HG03159 (cell line): Measurements from ENCODE around the gene ZCCHC24.

Experiments
- ATAC-seq: cut with Tn5 transposase; IDR thresholded peaks from one replicate; pipeline ENCODE4 v1.9.1; 2021; ENCODE audit warnings: mild to moderate bottlenecking, moderate library complexity; ENCODE audit not compliant: unreplicated experiment

Gene ZCCHC24

DNA sequence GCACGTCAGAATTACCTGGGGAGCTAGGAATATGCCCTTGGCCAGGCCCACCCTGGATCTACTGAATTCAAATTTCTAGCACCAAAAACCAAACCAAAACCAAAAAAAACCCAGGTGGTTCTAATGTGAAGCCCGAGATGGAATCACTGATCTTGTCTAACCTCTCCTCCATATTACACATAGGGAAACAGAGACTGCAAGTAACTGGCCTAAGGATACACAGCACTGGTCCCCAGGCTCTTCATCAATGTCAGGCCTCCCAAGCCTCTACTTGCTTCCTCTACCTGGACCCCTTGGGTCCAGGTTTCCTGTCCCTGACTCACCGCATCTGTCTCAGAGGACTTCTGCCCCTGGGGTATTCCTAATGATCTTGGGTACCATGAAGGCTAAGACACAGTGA, 30.7 kb downstream of the ZCCHC24 start:
- ATAC-seq: no peak

- ATAC-seq: no peak
Measured at GRCh38 chr10:79413196-79413595, 32.2 kb downstream of the ZCCHC24 start.

GRCh38 chr10:79412516-79412915, 32.9 kb downstream of the ZCCHC24 start:
- no peak for ATAC-seq

DNA sequence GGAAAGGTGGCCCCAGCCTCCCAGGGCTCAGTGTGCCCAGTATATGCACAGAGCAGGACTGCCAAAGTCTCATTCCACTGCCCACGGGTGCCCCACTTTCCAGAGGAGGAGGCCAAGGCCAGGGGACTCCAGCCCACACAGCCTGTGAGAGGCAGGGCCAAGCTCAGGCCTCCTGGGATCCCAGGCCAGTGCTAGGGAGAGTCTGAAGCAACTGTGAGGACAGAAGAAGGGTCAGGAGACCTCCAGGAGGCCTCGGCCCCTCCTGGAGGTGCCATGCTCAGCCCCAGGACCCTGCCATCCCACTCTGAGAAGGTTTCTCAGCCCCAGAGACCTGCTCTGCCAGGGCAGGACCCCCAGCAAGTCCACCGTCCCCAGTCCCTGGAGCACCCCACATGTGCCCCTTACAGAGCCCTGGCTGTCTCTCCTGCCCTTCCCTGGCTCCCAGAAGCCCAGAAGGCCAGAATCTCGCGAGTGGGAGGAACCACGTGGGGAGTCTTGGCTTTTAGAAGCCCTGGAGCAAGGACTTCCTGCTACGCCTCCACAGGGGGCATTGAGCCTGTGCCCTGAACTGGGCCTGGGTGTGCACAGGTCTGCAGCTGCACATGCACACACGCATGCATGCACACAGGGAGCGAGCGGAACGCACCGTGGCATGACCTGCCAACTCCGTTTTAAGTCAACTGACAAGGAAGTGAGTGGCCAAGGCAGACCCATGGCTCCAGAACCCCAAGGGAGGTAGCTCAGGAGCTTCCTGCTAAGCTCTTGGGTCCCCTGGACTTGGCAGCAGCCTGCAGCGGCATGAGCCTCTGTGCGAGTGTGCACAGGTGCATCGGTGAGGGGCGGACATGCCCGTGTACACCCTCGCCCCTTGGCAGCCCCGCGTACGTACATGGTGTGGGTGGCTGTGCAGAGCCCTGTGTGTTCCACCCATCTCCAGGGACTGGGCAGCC, 33.6 kb downstream of the ZCCHC24 start:
- ATAC-seq: no peak

DNA sequence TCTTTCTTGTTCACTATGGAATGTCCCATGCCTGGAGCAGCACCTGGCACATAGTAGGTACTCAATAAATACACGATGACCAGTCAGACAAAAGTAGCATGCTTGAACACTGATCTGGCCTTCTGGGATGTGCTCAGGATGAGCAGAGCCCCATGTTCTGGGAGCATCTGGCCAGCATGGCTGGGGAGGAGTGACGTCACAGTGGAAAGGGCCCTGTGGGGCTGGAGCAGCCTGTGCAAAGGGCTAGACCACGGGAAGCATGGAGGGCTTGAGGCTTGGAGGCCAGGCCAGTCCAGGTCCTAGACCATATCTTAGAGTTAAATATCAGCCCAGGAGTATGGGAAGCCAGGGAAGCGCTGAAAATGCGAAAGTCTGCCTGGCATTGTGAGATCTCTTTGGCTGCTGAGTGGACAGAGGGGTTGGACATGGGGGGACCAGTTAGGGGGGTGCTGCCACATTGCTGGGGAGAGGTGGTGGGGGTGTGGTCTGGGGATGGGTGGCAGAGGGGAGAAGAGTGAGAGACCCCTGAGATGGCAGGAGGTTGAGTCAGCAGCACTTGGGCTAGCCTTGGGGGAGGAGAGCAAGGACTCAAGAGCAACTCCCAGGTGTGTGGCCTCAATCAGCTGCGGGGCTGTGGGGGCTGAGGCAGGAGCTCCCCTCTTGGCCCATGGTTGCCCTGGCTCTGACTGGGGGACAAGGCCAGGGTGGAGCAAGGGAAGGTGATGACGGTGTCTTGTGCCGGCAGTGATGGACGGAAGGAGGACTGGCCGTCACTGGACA, 34.9 kb downstream of the ZCCHC24 start:
- no peak for ATAC-seq

DNA sequence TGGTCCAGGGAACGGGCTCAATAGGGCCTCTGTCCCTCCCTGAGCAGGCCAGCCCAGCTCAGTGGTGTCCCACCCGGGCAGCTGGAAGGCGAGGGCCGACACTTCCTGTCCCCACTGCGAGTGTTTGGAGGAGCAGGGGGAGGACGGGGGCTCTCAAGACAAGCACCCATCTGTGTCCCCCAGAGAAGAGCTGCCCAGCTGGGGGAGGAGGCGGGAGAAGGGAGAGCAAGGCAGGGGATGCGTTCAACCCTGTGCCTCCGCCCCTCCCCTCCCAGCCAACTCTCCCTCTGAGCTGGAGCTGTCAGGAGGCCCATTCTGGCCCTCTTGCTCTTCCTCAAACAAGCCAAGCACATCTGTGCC, 35.7 kb downstream of the ZCCHC24 start:
- ATAC-seq: no peak

GRCh38 chr10:79409038-79409725, 36.2 kb downstream of the ZCCHC24 start:
- no peak for ATAC-seq

DNA sequence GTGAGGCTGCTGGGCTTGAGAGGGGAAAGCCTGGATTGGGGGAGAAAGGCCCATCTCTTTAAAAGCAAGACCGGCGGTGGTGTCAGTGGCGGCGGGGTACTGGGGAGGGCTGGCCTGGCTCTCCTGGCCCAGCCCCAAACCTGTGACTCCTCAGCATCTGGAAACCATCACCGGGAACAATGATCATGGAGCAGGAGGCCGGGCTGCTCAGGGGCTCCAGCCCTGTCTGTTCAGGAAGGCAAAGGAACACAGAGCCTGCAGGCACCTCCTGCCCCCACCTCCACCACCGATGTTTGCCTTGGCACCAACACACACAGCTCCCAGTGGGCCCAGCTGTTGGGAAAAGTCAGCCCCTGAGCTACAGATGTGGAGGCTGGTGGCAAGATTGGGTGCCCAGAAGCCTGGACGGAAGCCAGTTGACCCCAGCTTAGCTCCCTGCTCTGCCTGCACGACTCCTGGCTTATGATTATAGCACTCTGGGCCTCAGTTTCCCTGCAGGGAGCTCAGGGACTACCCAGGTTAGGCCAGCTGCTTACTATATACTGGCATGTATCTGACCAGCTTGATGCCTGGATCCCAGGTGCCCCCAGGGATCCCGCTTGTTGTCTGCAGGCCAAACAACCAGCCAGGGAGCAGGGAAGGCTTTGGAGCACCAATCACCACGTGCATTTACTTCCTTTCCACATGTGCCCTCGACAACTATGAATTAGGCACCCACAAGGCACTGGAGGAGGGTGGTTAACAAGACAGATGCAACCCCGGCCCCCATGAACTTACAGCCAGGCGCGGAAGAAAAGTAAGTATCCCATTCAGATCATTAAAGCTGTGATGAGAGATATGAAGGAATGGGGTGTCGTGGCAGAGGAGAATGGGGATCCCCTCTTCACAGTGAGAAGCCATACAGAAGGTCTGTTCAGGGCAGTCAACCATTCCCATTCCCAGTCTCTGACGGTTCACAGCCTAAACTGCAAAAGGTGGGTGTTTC, 37.3 kb downstream of the ZCCHC24 start:
- ATAC-seq: no peak

- ATAC-seq: no peak
Measured at GRCh38 chr10:79407423-79407796, 38.0 kb downstream of the ZCCHC24 start.

GRCh38 chr10:79406683-79407422, 38.6 kb downstream of the ZCCHC24 start:
- no peak for ATAC-seq

DNA sequence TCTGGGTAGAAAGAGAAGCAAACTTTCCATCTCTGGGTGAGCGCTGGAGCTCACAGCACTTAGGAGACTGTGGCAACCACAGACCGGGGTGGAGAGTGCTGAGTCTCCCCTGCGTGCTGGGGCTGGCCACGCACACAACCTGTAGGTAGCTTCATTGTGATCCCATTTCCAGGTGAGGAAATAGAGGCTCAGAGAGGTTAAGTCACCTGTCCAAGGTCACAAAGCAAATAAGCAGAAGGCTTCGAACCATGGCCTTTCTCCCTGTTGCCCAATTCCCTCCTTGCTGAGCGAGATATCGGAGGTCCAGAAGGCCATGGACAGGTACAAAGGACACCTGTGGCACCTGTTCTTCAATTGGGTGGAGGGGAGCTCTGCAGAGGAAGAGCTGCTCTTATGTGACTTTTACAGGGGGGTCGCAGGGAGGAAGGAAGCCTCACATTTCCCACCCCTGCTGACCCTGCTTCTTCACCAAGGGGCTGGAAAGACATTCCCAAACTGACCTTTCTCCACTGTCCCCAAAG, 39.4 kb downstream of the ZCCHC24 start:
- ATAC-seq: no peak

DNA sequence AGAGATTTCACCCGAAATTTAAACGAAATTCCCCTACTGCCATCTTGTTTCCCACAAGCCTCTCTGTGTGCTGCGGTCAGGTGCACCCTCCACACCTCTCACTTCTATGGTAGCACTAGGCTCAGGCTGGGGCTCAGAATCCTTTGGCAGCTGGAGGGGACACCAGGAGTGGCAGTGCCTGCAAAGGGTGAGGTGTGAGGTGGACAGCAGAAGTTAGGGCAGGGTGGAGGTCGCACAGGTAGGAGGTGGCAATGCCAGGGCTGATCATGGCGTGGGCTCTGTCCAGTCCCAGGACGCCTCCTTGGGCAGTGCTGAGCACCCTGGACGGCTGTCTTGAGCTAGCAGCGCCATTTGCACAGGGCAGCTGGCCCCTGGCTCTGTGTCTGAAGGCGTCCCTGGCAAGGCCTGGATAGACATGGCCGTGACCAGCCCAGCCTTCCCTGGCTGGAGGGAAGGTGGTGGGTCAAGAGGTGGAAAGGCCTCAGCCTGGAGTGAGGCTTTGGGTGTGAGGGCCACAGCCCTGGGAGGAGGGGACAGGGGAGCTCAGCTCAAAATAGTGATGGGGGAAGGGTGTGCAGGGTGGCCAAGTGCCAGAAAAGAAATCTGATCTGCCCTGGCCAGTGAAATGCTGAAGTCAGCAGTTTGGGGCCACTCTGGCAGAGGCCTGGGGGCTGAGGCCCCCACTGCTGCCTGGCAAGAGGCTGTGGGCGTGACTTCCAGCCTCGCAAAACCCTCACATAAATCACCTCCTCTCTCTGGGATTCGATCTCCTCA, 40.0 kb downstream of the ZCCHC24 start:
- no peak for ATAC-seq

- no peak for ATAC-seq
Measured at GRCh38 chr10:79404690-79405131, 40.7 kb downstream of the ZCCHC24 start.

- ATAC-seq: no peak
Measured at GRCh38 chr10:79404231-79404609, 41.2 kb downstream of the ZCCHC24 start.

DNA sequence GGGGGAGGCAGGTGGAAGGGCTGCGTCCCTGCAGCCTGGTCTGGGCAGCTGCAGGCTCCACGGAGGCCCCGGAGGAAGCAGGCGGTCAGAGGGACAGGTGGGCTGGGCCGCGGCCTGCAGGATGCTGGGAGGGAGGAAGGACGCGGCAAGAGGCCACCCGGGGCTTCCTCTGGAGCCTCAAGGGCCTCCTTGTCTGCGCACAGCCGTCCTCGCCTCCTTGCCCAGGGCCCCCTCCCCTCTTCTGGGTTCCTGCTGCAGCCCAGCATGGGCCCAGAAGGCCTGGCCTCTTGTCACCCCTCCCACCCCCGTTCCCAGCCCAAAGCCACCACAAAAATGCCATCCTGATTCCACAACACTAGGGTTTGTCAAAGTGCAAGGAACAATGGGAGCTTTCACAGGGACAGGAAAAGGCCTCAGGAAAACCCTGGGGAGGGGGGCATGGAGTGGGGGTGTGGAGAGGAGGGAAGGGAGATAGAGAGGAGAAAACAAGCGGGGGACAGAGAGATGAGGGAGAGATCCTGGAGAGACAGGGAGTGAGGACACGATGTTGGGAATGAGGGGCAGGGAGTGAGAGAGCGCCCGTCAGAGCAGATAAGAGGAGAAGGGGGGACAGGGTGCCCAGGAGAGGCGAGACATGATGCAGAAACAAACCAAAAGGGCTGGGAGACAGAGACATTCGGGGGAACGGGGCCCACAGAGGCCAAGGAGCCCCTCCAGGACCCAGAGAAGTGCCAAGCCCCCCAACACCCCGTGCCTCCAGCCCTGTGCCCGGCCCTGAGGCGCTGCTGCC, 41.8 kb downstream of the ZCCHC24 start:
- no peak for ATAC-seq

- ATAC-seq: no peak
Measured at GRCh38 chr10:79402951-79403350, 42.5 kb downstream of the ZCCHC24 start.

DNA sequence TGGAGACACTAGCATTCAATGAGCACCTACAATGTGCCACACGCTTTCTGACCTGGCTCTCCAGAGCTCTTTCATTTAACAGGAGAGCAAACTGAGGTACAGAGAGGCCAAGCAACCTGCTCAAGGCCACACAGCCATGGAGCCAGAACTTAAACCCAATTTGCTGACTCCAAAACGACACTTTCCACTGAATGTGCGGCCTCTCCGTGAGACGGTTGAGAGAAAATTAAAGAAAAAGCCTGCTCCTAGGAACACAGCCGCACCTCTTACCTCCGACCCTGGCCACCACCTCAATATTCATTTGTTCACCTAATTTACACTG, 42.8 kb downstream of the ZCCHC24 start:
- ATAC-seq: no peak
